Ishikawa (cell line): ENCODE results near the gene NAA25.

ENCODE experiments used
- CEBPB ChIP-seq: IDR thresholded peaks from 2 replicates; pipeline ENCODE4 v1.6.1; 2012
- CREB1 ChIP-seq: IDR thresholded peaks from 2 replicates; pipeline ENCODE4 v1.6.1; 2012; ENCODE audit warnings: low read depth
- EGR1 ChIP-seq: IDR thresholded peaks from 2 replicates; pipeline ENCODE4 v1.6.1; 2012
- EP300 ChIP-seq: IDR thresholded peaks from 2 replicates; pipeline ENCODE4 v1.6.1; 2012; ENCODE audit warnings: borderline replicate concordance
- FOXM1 ChIP-seq: IDR thresholded peaks from 2 replicates; pipeline ENCODE4 v1.6.1; 2012; ENCODE audit warnings: low read depth, borderline replicate concordance
- NFIC ChIP-seq: IDR thresholded peaks from 2 replicates; pipeline ENCODE4 v1.6.1; 2012
- RAD21 ChIP-seq: IDR thresholded peaks from 2 replicates; pipeline ENCODE4 v1.6.1; 2012; ENCODE audit warnings: low read depth
- TAF1 ChIP-seq: IDR thresholded peaks from 2 replicates; pipeline ENCODE4 v1.6.1; 2012; ENCODE audit warnings: low read depth, mild to moderate bottlenecking
- TCF12 ChIP-seq: IDR thresholded peaks from 2 replicates; pipeline ENCODE4 v1.6.1; 2012; ENCODE audit warnings: low read depth
- TEAD4 ChIP-seq: IDR thresholded peaks from 2 replicates; pipeline ENCODE4 v1.6.1; 2012
- YY1 ChIP-seq: IDR thresholded peaks from 2 replicates; pipeline ENCODE4 v1.6.1; 2012; ENCODE audit warnings: low read depth
- ZBTB7A ChIP-seq: IDR thresholded peaks from 2 replicates; pipeline ENCODE4 v1.6.1; 2012; ENCODE audit warnings: low read depth
- TF ChIP-seq, protein P1 (sequence below): IDR thresholded peaks from 2 replicates; pipeline ENCODE4 v1.6.1; 2012
- TF ChIP-seq, protein P2 (sequence below): IDR thresholded peaks from 2 replicates; pipeline ENCODE4 v1.6.1; 2012
- TF ChIP-seq, protein P3 (sequence below): IDR thresholded peaks from 2 replicates; pipeline ENCODE4 v1.6.1; 2012; ENCODE audit warnings: low read depth, mild to moderate bottlenecking

Gene NAA25

DNA sequence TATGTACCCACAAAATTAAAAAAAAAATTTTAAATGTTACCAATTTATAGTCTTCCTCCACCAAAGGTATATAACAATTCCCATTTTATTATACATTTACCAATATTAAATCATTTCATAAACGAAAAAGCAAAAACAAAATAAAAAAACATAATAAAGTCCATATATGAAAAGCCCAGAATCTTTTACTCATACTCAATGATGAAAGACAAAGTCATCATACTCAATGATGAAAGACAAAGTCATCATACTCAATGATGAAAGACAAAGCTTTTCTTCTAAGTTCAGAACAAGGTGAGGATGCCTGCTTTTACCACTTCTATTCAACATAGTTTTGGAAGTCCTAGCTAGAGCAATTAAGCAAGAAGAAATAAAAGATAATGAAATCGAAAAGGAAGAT, 123.8 kb downstream of the NAA25 start:
- no peak for TF ChIP-seq CREB1
- TF ChIP-seq RAD21 = no peak
- no peak for TF ChIP-seq ZBTB7A
- no peak for TF ChIP-seq TAF1
- TF ChIP-seq FOXM1 = no peak
- TF ChIP-seq CEBPB = no peak
- TF ChIP-seq, protein P1, sequence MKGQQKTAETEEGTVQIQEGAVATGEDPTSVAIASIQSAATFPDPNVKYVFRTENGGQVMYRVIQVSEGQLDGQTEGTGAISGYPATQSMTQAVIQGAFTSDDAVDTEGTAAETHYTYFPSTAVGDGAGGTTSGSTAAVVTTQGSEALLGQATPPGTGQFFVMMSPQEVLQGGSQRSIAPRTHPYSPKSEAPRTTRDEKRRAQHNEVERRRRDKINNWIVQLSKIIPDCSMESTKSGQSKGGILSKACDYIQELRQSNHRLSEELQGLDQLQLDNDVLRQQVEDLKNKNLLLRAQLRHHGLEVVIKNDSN = no peak
- no peak for TF ChIP-seq TCF12
- TF ChIP-seq, protein P2, sequence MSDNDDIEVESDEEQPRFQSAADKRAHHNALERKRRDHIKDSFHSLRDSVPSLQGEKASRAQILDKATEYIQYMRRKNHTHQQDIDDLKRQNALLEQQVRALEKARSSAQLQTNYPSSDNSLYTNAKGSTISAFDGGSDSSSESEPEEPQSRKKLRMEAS = no peak
- no peak for TF ChIP-seq NFIC
- TF ChIP-seq TEAD4 = no peak
- no peak for TF ChIP-seq EGR1
- TF ChIP-seq YY1 = no peak
- TF ChIP-seq, protein P3, sequence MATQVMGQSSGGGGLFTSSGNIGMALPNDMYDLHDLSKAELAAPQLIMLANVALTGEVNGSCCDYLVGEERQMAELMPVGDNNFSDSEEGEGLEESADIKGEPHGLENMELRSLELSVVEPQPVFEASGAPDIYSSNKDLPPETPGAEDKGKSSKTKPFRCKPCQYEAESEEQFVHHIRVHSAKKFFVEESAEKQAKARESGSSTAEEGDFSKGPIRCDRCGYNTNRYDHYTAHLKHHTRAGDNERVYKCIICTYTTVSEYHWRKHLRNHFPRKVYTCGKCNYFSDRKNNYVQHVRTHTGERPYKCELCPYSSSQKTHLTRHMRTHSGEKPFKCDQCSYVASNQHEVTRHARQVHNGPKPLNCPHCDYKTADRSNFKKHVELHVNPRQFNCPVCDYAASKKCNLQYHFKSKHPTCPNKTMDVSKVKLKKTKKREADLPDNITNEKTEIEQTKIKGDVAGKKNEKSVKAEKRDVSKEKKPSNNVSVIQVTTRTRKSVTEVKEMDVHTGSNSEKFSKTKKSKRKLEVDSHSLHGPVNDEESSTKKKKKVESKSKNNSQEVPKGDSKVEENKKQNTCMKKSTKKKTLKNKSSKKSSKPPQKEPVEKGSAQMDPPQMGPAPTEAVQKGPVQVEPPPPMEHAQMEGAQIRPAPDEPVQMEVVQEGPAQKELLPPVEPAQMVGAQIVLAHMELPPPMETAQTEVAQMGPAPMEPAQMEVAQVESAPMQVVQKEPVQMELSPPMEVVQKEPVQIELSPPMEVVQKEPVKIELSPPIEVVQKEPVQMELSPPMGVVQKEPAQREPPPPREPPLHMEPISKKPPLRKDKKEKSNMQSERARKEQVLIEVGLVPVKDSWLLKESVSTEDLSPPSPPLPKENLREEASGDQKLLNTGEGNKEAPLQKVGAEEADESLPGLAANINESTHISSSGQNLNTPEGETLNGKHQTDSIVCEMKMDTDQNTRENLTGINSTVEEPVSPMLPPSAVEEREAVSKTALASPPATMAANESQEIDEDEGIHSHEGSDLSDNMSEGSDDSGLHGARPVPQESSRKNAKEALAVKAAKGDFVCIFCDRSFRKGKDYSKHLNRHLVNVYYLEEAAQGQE = no peak
- TF ChIP-seq EP300 = no peak

DNA sequence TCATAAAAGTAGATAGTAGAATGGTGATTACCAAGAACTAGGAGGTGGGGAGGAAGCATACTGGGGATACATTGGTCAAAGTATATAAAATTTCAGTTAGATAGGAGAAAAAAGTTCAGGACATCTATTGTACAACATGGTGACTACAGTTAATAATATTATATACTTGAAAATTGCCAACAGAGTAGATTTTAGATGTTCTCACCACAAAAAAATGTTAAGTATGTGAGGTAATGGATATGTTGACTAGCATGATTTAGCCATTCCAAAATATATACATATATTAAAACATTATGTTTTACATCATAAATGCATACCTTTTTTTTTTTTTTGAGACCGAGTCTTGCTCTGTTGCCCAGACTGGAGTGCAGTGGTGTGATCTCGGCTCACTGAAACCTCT, 126.6 kb downstream of the NAA25 start:
- no peak for TF ChIP-seq TAF1
- TF ChIP-seq ZBTB7A = no peak
- TF ChIP-seq CEBPB = no peak
- no peak for TF ChIP-seq TCF12
- no peak for TF ChIP-seq EP300
- no peak for TF ChIP-seq TEAD4
- no peak for TF ChIP-seq CREB1
- TF ChIP-seq, protein P2 = no peak
- no peak for TF ChIP-seq RAD21
- TF ChIP-seq, protein P3 = no peak

DNA sequence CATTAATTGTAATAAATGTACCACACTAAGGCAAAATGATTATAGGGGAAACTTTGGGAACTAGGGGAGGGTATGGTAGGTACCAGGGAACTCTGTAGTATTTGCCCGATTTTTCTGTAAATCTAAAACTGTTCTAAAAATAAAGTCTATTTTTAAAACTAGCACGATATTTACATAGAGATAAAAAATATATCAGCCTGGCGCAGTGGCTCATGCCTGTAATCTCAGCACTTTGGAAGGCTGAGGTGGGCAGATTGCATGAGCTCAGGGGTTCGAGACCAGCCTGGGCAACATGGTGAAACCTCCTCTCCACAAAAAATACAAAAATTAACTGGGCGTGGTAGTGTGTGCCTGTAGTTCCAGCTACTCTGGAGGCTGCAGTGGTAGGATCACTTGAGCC, 128.0 kb downstream of the NAA25 start:
- no peak for TF ChIP-seq RAD21
- no peak for TF ChIP-seq TEAD4

DNA sequence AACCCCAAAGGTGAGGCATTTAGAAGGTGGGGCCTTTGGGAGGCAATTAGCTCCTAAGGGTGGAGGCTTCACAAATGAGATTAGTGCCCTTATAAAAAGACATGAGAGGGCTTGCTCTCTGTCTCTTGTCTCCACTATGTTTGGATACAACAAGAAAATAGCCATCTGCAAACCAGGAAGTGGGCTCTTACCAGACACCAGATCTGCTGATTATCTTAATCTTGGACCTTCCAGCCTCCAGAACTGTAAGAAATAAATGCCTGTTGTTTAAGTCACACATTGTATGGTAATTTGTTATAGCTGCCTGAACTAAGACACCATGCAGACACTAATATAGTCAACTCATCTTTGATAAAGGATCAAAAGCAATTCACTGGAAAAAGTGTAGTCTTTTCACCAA, 130.0 kb downstream of the NAA25 start:
- TF ChIP-seq FOXM1 = no peak
- no peak for TF ChIP-seq CREB1
- TF ChIP-seq YY1 = no peak
- TF ChIP-seq, protein P1 = no peak
- TF ChIP-seq, protein P3 = no peak
- no peak for TF ChIP-seq TAF1
- TF ChIP-seq EP300 = no peak

DNA sequence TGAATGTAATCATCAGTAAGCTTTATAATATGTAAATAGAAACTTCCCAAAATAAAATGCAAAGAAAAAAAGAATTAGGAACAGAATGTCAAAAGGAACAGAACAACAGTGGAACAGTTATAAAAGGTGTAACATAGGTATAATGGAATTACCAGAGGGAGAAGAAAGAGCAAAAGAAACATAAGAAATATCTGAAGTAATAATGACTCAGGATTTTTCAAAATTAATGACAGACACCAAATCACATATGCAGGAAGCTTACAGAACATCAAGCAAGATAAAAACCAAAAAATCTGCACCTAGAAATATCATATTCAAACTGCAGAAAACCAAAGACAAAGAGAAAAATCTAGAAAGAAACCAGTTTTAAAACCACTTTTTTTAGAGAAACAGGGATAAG, 131.7 kb downstream of the NAA25 start:
- TF ChIP-seq ZBTB7A (no peak), TCF12 (no peak), EP300 (no peak), TEAD4 (no peak), EGR1 (no peak), YY1 (no peak), RAD21 (no peak), NFIC (no peak), CREB1 (no peak), CEBPB (no peak), FOXM1 (no peak), TAF1 (no peak)
- TF ChIP-seq, protein P3 = no peak
- TF ChIP-seq, protein P1 = no peak
- TF ChIP-seq, protein P2 = no peak
